Aorta (tissue), 5 donors: ENCODE measurements around the gene PTTG1. TPM values are rescaled to one million over a fixed set of nuclear protein-coding genes. Genes with fewer than 3 reads are reported as not detected.

Experiments
- ATAC-seq: fragments of 200-7000 bp; cut with Tn5 transposase; one replicate; pipeline ENCODE4 v1.9.1; 2022; ENCODE audit warnings: moderate library complexity; ENCODE audit not compliant: low FRiP score
- DNase-seq, 2 donors: peaks; one replicate each; pipeline ENCODE4 v3.0.0-alpha.2; 2020
- H3K27ac ChIP-seq, 2 donors: one replicate each; pipeline ENCODE4 v1.5.1; 2013; ENCODE audit warnings: low read length in 2 of 2, mild to moderate bottlenecking in 2 of 2, moderate library complexity in 2 of 2, control low read depth in 1 of 2, inconsistent platforms in 1 of 2, low read depth in 1 of 2
- H3K27me3 ChIP-seq, 2 donors: one replicate each; pipeline ENCODE4 v1.6.1; 2013; ENCODE audit warnings: control low read depth in 1 of 2, low read length in 1 of 2, mild to moderate bottlenecking in 1 of 2, moderate library complexity in 1 of 2; ENCODE audit not compliant: insufficient read depth in 2 of 2, control insufficient read depth in 1 of 2
- H3K36me3 ChIP-seq, 2 donors: one replicate each; pipeline ENCODE4 v1.6.1; 2013; ENCODE audit warnings: control low read depth in 1 of 2, low read length in 1 of 2, mild to moderate bottlenecking in 1 of 2; ENCODE audit not compliant: insufficient read depth in 2 of 2, control insufficient read depth in 1 of 2
- H3K4me1 ChIP-seq, 2 donors: one replicate each; pipeline ENCODE4 v1.6.1; 2013; ENCODE audit warnings: low read length in 2 of 2, control low read depth in 1 of 2, mild to moderate bottlenecking in 1 of 2, moderate library complexity in 1 of 2; ENCODE audit not compliant: insufficient read depth in 2 of 2, control insufficient read depth in 1 of 2
- H3K4me3 ChIP-seq, 2 donors: one replicate each; pipeline ENCODE4 v1.5.1; 2013; ENCODE audit warnings: low read length in 2 of 2, control low read depth in 1 of 2, mild to moderate bottlenecking in 1 of 2
- H3K9me3 ChIP-seq: one replicate; pipeline ENCODE4 v1.6.1; 2013; ENCODE audit warnings: mild to moderate bottlenecking, low read length; ENCODE audit not compliant: control insufficient read depth
- WGBS, 2 donors: extraction: QIAGEN DNeasy Blood & Tissue Kit; methylation state at CpG; one replicate each; pipeline ENCODE4 v1.1.7; 2013; 5-methylcytosine and 5-hydroxymethylcytosine counted together
- intact Hi-C, 2 donors: fragments of 100-400 bp; cut with DNase I; formaldehyde crosslinking; loops; one replicate each; pipeline versions ENCODE4 v1.14.2 to v1.15.0; 2022
- long read RNA-seq, 2 donors: library from polyadenylated mRNA; unstranded; transcript quantifications; one replicate each; pipeline ENCODE4 v2.0.0, GENCODE V29; 2020 to 2021
- polyA plus RNA-seq, 2 donors: library from polyadenylated mRNA; stranded (reverse); fragments of 200-250 nt; gene quantifications; one replicate each; pipeline ENCODE4 v1.2.3, GENCODE V29; 2013
- total RNA-seq, 2 donors: library from RNA; stranded (reverse); fragmentation: NEBNext Ultra II Directional; extraction: Animal tissue kit (Norgen Biotek cat#: 25700); gene quantifications; one replicate each; pipeline ENCODE4 v1.2.1, GENCODE V29; 2021
- donor health status: healthy with polysubstance abuse.
- donor health status: Bipolar disorder and iron deficiency.
- donor health status: DM: no; HTN: no; CAD: no.
- donor health status: DM: no; HTN: no; CAD: no.
- donor health status: DM: yes; HTN: yes; CAD: no.

PTTG1 gene
- 1 to 10 TPM; 3.0 to 5.1 TPM for total RNA-seq
- polyA plus RNA-seq: 10 to 100 TPM in 1 of 2 donors, 1 to 10 TPM in 1; 4.9 to 18.7 TPM
- long read RNA-seq, donor 1: 0 reads
- long read RNA-seq, donor 2, partial matches to known transcripts: 0 of 1 reads
- long read RNA-seq, donor 2, other reads (novel, unspliced or antisense): 0 of 1 reads

- intact Hi-C loops: no loop called here
- 0% methylated on average over 35 to 39 of the region's 39 CpGs for WGBS, 2 donors
Measured at GRCh38 chr5:160421625-160422258, at the start of gene PTTG1. PTTG1 (plus strand) TSS chr5:160421855; CDS start chr5:160422313, 458 bp downstream.

GRCh38 chr5:160375166-160375565, 46.5 kb upstream of the PTTG1 start:
- Histone ChIP-seq H3K4me1 (no peaks in the 10 kb centered on the region), H3K9me3 (no peaks in the 10 kb centered on the region), H3K27ac (no peak overlapping the region), H3K27me3 (no peaks in the 10 kb centered on the region), H3K4me3 (no peak overlapping the region), H3K36me3 (no peaks in the 10 kb centered on the region)
- intact Hi-C loops: no loop called here
- DNase-seq (no peak), ATAC-seq (no peak)

More at GRCh38 chr5:160421625-160422258, at the start of gene PTTG1:
- DNase-seq (peak; percentile 97 to 98), ATAC-seq (peak; percentile 93)
- H3K36me3 ChIP-seq: no peaks in the 10 kb centered on the region
- H3K4me3 ChIP-seq: peak within 1 kb of the TSS; percentile 42 to 55
- H3K27me3 ChIP-seq: no peaks in the 10 kb centered on the region
- H3K4me1 ChIP-seq: no peaks in the 10 kb centered on the region
- peak within 1 kb of the TSS in 1 of 2 donors; percentile 13 for H3K27ac ChIP-seq
- no peaks in the 10 kb centered on the region for H3K9me3 ChIP-seq

GRCh38 chr5:160375701-160376100, 46.0 kb upstream of the PTTG1 start:
- Histone ChIP-seq H3K36me3 (no peaks in the 10 kb centered on the region), H3K9me3 (no peaks in the 10 kb centered on the region), H3K4me3 (no peak overlapping the region), H3K4me1 (no peaks in the 10 kb centered on the region), H3K27ac (no peak overlapping the region), H3K27me3 (no peaks in the 10 kb centered on the region)
- no peak for ATAC-seq
- intact Hi-C loops: no loop called here
- 8 to 13% methylated on average over 2 of the region's 2 CpGs for WGBS, 2 donors
- DNase-seq: no peak

- intact Hi-C loops: no loop called here
- no peaks in the 10 kb centered on the region for H3K27me3 ChIP-seq
- no peak for DNase-seq
- no peak overlapping the region for H3K27ac ChIP-seq
- H3K4me1 ChIP-seq: no peaks in the 10 kb centered on the region
- no peaks in the 10 kb centered on the region for H3K36me3 ChIP-seq
- no peak for ATAC-seq
- H3K4me3 ChIP-seq: no peak overlapping the region
- no peaks in the 10 kb centered on the region for H3K9me3 ChIP-seq
Measured at GRCh38 chr5:160376416-160376815, 45.2 kb upstream of the PTTG1 start.

GRCh38 chr5:160377651-160378050, 44.0 kb upstream of the PTTG1 start:
- no peaks in the 10 kb centered on the region for H3K36me3 ChIP-seq
- H3K4me1 ChIP-seq: no peaks in the 10 kb centered on the region
- intact Hi-C loops: no loop called here
- DNase-seq (no peak), ATAC-seq (no peak)
- H3K27me3 ChIP-seq: no peaks in the 10 kb centered on the region
- H3K4me3 ChIP-seq: no peak overlapping the region
- H3K27ac ChIP-seq: no peak overlapping the region
- no peaks in the 10 kb centered on the region for H3K9me3 ChIP-seq
- WGBS, 2 donors: 80 to 83% methylated on average over 5 of the region's 5 CpGs

- DNase-seq (no peak), ATAC-seq (no peak)
- H3K4me1 ChIP-seq: no peaks in the 10 kb centered on the region
- H3K36me3 ChIP-seq: no peaks in the 10 kb centered on the region
- no peaks in the 10 kb centered on the region for H3K9me3 ChIP-seq
- H3K4me3 ChIP-seq: no peak overlapping the region
- WGBS, 2 donors: 76 to 82% methylated on average over 2 of the region's 2 CpGs
- intact Hi-C loops: no loop called here
- no peaks in the 10 kb centered on the region for H3K27me3 ChIP-seq
- no peak overlapping the region for H3K27ac ChIP-seq
Measured at GRCh38 chr5:160378330-160378729, 43.3 kb upstream of the PTTG1 start.

GRCh38 chr5:160379511-160379910, 42.1 kb upstream of the PTTG1 start:
- H3K27me3 ChIP-seq: no peaks in the 10 kb centered on the region
- H3K4me1 ChIP-seq: no peaks in the 10 kb centered on the region
- no peak for DNase-seq
- peak; percentile 22 for ATAC-seq
- no peak overlapping the region for H3K4me3 ChIP-seq
- intact Hi-C loops: no loop called here
- H3K27ac ChIP-seq: no peak overlapping the region
- no peaks in the 10 kb centered on the region for H3K36me3 ChIP-seq
- 29 to 47% methylated on average over 4 of the region's 4 CpGs for WGBS, 2 donors
- H3K9me3 ChIP-seq: no peaks in the 10 kb centered on the region

GRCh38 chr5:160380041-160380440, 41.6 kb upstream of the PTTG1 start:
- H3K4me1 ChIP-seq: no peaks in the 10 kb centered on the region
- WGBS, 2 donors: 72 to 80% methylated on average over 2 of the region's 2 CpGs
- DNase-seq: no peak
- no peak for ATAC-seq
- no peak overlapping the region for H3K4me3 ChIP-seq
- H3K36me3 ChIP-seq: no peaks in the 10 kb centered on the region
- intact Hi-C loops: no loop called here
- no peaks in the 10 kb centered on the region for H3K27me3 ChIP-seq
- no peak overlapping the region for H3K27ac ChIP-seq
- no peaks in the 10 kb centered on the region for H3K9me3 ChIP-seq

GRCh38 chr5:160382346-160382745, 39.3 kb upstream of the PTTG1 start:
- ATAC-seq (no peak), DNase-seq (no peak)
- peaks cover 0 to 2% of the 10 kb centered on the region in 2 donors for H3K36me3 ChIP-seq
- WGBS, 2 donors: 43 to 52% methylated on average over 3 of the region's 3 CpGs
- no peaks in the 10 kb centered on the region for H3K9me3 ChIP-seq
- no peaks in the 10 kb centered on the region for H3K27me3 ChIP-seq
- intact Hi-C loops: no loop called here
- no peaks in the 10 kb centered on the region for H3K4me1 ChIP-seq
- H3K27ac ChIP-seq: no peak overlapping the region
- H3K4me3 ChIP-seq: no peak overlapping the region
